Activated naive CD4-positive, alpha-beta T cell (primary cell): Measurements from ENCODE around the gene PPP1R15A.
"Not testable (repeated sequence)": the region's sequence is repeated elsewhere in the genome, so short reads cannot be mapped to it uniquely, and the experiment has no call there.

Experiments
- DNase-seq, 4 experiments: peaks; one replicate each; lab custom pipeline; 2025; lab: John Stamatoyannopoulos, UW

Gene PPP1R15A

DNA sequence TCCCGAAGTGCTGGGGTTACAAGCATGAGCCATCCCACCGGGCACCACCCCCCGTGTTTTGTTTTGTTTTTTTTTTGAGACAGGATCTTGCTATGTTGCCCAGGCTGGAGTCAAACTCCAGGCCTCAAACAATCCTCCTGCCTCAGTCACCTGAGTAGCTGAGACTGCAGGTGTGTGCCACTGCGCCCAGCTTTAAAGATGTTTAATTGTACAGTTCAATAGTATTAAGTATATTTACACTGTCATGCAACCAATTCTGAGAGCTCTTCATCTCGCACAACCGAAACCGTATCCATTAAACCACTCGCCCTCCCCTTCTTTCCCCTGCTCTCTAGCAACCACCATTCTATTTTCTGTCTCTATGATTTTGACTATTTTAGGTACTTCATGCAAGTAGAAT lies 43.5 kb downstream of the PPP1R15A start:
- DNase-seq = no peak

DNA sequence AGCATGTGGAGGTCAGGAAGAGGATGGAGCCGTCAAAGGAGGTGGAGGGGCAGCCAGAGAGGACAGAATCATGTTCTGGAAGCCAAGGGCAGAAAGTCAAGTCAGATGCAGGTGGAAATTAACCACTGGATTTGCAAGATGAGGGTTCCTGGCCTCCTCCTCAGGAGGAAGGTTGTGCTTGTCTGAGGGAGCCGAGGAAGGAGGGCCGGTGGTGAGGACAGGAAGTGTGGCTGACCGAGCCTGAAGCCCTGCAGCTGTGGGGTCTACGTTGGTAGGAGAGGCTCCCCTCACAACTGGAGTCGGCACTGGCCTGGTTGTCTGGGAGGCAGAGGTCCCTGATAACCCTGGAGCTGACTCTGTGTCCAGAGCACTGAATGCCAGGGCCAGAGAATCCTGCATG lies 45.9 kb downstream of the PPP1R15A start:
- DNase-seq = no peak

DNA sequence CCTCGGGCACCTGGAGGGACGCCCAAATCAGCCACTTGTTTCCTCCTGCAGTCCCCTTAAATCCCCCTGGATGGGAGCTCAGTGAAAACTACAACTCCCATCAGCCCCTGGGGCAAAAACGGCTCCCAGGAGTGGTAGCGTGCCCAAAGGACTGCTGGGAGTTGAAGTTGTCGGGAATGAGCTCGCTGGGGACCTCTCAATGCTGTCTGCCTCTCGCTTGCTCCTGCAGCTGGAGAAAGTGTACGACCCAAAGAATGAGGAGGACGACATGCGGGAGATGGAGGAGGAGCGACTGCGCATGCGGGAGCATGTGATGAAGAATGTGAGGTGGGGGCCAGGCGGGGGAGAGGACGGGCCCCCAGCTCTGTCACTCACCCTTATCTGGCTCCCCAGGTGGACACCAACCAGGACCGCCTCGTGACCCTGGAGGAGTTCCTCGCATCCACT lies 46.6 kb downstream of the PPP1R15A start:
- no peak for DNase-seq

- DNase-seq = not testable (repeated sequence)
Measured at GRCh38 chr19:48919271-48919670, 47.0 kb downstream of the PPP1R15A start.

GRCh38 chr19:48920949-48921348 lies 48.7 kb downstream of the PPP1R15A start:
- no peak for DNase-seq

DNA sequence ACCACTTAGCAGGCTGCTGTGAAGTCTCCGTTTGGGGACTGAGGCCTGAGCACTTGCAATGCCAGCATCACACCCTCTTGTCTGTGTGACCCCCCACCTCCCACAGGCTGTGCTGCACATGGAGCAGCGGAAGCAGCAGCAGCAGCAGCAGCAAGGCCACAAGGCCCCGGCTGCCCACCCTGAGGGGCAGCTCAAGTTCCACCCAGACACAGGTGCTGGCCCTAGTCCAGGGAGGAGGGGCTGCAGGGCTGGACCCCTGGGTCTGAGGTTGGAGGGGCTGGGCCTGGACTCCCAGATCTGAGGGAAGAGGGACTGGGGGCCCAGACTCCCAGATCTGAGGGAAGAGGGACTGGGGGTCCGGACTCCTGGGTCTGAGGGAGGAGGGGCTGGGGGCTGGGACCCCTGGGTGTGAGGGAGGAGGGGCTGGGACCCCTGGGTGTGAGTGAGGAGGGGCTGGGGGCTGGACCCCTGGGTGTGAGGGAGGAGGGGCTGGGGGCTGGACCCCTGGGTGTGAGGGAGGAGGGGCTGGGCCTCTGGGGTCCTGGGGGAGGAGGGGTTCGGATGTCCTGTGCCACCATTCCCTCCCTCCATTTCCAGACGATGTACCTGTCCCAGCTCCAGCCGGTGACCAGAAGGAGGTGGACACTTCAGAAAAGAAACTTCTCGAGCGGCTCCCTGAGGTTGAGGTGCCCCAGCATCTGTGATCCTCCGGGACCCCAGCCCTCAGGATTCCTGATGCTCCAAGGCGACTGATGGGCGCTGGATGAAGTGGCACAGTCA lies 49.7 kb downstream of the PPP1R15A start:
- no peak for DNase-seq

- DNase-seq = no peak
Measured at GRCh38 chr19:48922548-48923490, 50.6 kb downstream of the PPP1R15A start.

GRCh38 chr19:48925240-48925843 lies 53.1 kb downstream of the PPP1R15A start:
- DNase-seq = no peak
